GM12875 (cell line): Measurements from ENCODE around the gene TSHZ3.

Source experiments
- H3K4me3 ChIP-seq: one replicate; pipeline ENCODE4 v1.5.1; 2011; ENCODE audit warnings: low read depth, low read length, control low read depth
- CTCF ChIP-seq: IDR thresholded peaks from 2 replicates; pipeline ENCODE4 v1.5.1; 2011; ENCODE audit warnings: low read depth, mild to moderate bottlenecking, control low read depth, inconsistent platforms, low read length, moderate library complexity, borderline replicate concordance; ENCODE audit not compliant: insufficient read depth

The TSHZ3 gene

GRCh38 chr19:31292639-31293185, 56.5 kb downstream of the TSHZ3 start:
- no peak for TF ChIP-seq CTCF

GRCh38 chr19:31290931-31291590, 58.2 kb downstream of the TSHZ3 start:
- no peak overlapping the region for H3K4me3 ChIP-seq
- no peak for TF ChIP-seq CTCF

More at GRCh38 chr19:31292639-31293185, 56.5 kb downstream of the TSHZ3 start:
- no peak overlapping the region for H3K4me3 ChIP-seq

GRCh38 chr19:31289976-31290375, 59.3 kb downstream of the TSHZ3 start:
- no peak for TF ChIP-seq CTCF

DNA sequence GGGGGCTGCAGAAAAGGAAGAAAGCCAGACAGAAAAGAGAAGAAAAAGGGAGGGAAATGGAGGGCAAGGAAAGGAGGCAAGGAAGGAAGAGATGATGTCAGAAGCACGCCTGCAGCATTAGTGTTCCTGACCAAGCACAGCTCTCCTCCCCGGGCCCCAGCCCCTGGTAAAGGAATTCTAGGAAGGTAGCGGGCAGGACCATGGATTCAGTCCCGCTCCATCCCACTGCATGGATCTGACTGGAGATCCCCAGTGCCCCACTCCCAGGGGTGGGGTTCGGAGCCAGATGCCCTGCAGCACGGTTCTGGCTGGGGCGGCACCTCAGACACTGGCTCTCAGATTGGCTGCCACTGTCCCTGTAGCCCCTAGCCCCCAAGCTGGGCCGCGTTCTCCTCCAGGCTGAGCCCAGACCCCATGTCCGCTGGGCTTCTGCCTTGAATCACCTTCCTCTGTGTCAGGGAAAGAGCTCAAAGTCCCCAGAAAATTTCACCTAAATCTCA, 59.8 kb downstream of the TSHZ3 start:
- H3K4me3 ChIP-seq = no peak overlapping the region
- TF ChIP-seq CTCF = no peak

More at GRCh38 chr19:31289976-31290375, 59.3 kb downstream of the TSHZ3 start:
- H3K4me3 ChIP-seq = no peak overlapping the region

DNA sequence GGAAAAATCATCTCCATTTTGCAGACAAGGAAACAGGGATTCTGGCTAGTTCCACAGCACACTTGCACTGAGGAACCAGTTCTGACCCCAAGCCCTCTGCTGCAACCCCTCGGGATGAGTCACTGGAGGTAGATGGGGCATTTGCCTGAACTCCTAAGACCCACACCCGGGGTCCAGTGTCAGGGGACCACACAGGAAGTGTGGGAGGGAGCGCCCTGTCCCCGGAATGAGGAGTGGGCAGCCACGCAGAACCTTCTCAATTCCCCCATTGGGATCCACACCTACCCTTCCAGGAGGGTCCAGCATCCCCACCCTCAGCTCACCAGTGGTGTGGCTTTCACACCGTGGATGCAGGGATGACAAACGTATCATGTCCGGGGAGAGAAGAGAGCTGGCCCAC, 62.7 kb downstream of the TSHZ3 start:
- no peak for TF ChIP-seq CTCF
- H3K4me3 ChIP-seq = no peak overlapping the region

- TF ChIP-seq CTCF = no peak
Observed at GRCh38 chr19:31285744-31286143, 63.5 kb downstream of the TSHZ3 start.

GRCh38 chr19:31284621-31285020, 64.6 kb downstream of the TSHZ3 start:
- TF ChIP-seq CTCF = no peak
- no peak overlapping the region for H3K4me3 ChIP-seq

More at GRCh38 chr19:31285744-31286143, 63.5 kb downstream of the TSHZ3 start:
- H3K4me3 ChIP-seq = no peak overlapping the region
